ENCODE measurements around the gene SUPT6H. TPM values are rescaled to one million over a fixed set of nuclear protein-coding genes. Genes with fewer than 3 reads are reported as not detected.
"Not testable (repeated sequence)": the region's sequence is repeated elsewhere in the genome, so short reads cannot be mapped to it uniquely, and the experiment has no call there.

The SUPT6H gene
- total RNA-seq, 6 experiments from 2014 or later = 72.7 to 79.7 (median 74.0) TPM

DNA sequence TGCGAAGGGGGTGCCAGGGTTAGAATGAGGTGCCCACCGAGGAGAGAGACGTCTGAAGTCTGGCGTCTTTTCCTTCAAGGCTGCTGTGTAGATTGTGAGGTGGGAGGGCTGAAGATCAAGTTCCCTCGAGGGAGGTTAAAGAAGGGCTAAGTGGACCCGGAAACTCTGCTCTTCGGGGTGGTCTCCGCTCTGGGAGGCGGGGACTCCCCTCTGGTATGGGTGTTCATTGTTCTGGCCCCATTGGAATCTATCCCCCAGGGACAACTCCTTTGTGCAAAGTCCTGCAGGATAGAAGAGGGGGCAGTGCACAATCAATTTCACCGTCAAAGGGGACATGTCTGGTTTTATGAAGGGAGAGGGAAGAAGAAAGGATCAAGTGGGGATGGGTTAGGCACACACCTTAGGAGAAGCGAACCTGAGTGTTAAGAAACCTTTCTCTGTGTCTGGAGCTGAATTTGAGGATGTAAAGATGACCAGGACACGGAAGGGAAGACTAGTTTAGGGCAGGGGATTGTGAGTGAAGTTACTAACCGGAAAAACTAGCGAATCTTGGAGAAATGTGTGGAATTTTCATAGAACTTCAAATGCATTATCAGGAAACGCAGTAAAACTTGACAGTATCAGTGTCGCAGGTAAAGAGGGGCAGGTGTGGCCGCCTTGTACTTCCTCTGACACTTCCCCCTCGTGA, 56.5 kb downstream of the SUPT6H start:
- no peak for DNase-seq
- Mint-ChIP-seq H3K27me3 (ENCODE audit: insufficient read depth) (peaks cover 9% of the 10 kb centered on the region), H3K9me3 (peaks cover 8% of the 10 kb centered on the region; the same call in 1 of the 2 replicates), H3K27ac (peak overlapping the region; percentile 91), H3K4me3 (peak overlapping the region; percentile 88), H3K4me1 (ENCODE audit: low read depth) (peaks cover 61% of the 10 kb centered on the region), H3K36me3 (ENCODE audit: low read depth) (peaks cover 39% of the 10 kb centered on the region)
- TF ChIP-seq, protein P1, sequence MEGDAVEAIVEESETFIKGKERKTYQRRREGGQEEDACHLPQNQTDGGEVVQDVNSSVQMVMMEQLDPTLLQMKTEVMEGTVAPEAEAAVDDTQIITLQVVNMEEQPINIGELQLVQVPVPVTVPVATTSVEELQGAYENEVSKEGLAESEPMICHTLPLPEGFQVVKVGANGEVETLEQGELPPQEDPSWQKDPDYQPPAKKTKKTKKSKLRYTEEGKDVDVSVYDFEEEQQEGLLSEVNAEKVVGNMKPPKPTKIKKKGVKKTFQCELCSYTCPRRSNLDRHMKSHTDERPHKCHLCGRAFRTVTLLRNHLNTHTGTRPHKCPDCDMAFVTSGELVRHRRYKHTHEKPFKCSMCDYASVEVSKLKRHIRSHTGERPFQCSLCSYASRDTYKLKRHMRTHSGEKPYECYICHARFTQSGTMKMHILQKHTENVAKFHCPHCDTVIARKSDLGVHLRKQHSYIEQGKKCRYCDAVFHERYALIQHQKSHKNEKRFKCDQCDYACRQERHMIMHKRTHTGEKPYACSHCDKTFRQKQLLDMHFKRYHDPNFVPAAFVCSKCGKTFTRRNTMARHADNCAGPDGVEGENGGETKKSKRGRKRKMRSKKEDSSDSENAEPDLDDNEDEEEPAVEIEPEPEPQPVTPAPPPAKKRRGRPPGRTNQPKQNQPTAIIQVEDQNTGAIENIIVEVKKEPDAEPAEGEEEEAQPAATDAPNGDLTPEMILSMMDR (IDR thresholded peaks at IDR 0.05) = no peak

DNA sequence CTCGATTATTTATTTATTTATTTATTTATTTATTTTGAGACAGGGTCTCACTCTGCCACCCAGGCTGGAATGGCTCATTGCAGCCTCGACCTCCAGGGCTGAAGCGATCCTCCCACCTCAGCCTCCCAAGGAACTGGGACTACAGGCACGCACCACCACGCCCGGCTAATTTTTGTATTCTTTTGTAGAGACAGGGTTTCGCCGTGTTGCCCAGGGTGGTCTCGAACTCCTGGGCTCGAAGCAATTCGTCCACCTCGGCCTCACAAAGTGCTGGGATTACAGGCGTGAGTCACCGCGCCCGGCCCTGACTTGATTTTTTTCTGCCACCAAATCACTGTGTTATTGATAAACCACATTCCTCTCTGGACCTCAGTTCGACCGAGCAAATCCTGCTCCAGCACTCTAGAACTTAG, 57.0 kb downstream of the SUPT6H start:
- H3K27me3 Mint-ChIP-seq (ENCODE audit: insufficient read depth) = peaks cover 9% of the 10 kb centered on the region
- TF ChIP-seq, protein P1 (IDR thresholded peaks at IDR 0.05) = no peak
- peaks cover 8% of the 10 kb centered on the region; the same call in 1 of the 2 replicates for H3K9me3 Mint-ChIP-seq
- H3K4me3 Mint-ChIP-seq = peak overlapping the region; percentile 100
- DNase-seq = no peak
- peaks cover 37% of the 10 kb centered on the region for H3K36me3 Mint-ChIP-seq (ENCODE audit: low read depth)
- peak overlapping the region; percentile 91 for H3K27ac Mint-ChIP-seq
- peaks cover 66% of the 10 kb centered on the region for H3K4me1 Mint-ChIP-seq (ENCODE audit: low read depth)

DNA sequence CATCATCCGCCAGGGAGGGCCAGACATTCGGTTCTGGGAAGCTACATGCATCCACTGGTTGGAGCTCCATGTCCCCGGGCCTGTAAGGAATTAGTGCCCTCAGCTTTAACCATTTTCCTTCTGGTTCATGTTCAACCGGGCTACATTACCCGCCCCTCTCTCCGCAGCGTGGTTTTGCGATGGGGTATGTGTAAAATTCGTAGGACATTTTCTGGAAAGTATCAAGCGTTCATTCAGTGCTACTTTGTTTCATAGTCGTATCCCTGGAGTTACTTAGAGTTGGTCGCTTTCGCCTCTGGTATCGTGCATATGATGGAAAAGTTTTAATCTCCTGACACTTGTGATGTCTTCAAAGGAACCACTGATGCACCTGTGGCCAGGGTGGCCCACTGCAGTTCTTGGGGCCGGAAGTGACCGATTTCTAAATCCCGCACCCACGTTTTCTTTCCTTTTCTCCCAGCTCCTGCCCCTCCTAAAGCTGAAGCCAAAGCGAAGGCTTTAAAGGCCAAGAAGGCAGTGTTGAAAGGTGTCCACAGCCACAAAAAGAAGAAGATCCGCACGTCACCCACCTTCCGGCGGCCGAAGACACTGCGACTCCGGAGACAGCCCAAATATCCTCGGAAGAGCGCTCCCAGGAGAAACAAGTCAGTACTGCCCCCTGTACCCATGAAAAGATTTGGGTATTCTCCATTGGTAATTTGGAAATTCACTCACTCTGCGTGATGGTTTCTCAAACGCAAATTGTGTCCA, 58.4 kb downstream of the SUPT6H start:
- Mint-ChIP-seq H3K36me3 (ENCODE audit: low read depth) (peaks cover 37% of the 10 kb centered on the region), H3K4me3 (peak overlapping the region; percentile 100), H3K4me1 (ENCODE audit: low read depth) (peaks cover 77% of the 10 kb centered on the region), H3K27me3 (ENCODE audit: insufficient read depth) (peaks cover 15% of the 10 kb centered on the region), H3K27ac (peak overlapping the region; percentile 91), H3K9me3 (peaks cover 8% of the 10 kb centered on the region; the same call in 1 of the 2 replicates)
- TF ChIP-seq, protein P1 (IDR thresholded peaks at IDR 0.05) = peak; percentile 62
- DNase-seq = no peak

DNA sequence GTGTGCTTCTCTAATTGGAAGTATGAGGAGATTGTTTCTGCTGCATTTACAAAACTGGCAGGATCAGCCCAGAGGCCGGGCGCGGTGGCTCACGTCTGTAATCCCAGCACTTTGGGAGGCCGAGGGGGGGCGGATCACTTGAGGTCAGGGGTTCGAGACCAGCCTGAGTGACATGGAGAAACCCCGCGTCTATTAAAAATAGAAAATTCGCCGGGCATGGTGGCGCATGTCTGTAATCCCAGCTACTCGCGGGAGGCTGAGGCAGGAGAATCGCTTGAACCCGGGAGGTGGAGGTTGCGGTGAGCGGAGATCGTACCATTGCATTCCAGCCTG, 59.0 kb downstream of the SUPT6H start:
- H3K9me3 Mint-ChIP-seq, DNase-seq: not testable (repeated sequence)
- peaks cover 32% of the 10 kb centered on the region for H3K36me3 Mint-ChIP-seq (ENCODE audit: low read depth)
- H3K27me3 Mint-ChIP-seq (ENCODE audit: insufficient read depth) = peaks cover 20% of the 10 kb centered on the region
- peak overlapping the region; percentile 91 for H3K27ac Mint-ChIP-seq
- peak overlapping the region; percentile 100 for H3K4me3 Mint-ChIP-seq
- H3K4me1 Mint-ChIP-seq (ENCODE audit: low read depth) = peaks cover 75% of the 10 kb centered on the region

DNA sequence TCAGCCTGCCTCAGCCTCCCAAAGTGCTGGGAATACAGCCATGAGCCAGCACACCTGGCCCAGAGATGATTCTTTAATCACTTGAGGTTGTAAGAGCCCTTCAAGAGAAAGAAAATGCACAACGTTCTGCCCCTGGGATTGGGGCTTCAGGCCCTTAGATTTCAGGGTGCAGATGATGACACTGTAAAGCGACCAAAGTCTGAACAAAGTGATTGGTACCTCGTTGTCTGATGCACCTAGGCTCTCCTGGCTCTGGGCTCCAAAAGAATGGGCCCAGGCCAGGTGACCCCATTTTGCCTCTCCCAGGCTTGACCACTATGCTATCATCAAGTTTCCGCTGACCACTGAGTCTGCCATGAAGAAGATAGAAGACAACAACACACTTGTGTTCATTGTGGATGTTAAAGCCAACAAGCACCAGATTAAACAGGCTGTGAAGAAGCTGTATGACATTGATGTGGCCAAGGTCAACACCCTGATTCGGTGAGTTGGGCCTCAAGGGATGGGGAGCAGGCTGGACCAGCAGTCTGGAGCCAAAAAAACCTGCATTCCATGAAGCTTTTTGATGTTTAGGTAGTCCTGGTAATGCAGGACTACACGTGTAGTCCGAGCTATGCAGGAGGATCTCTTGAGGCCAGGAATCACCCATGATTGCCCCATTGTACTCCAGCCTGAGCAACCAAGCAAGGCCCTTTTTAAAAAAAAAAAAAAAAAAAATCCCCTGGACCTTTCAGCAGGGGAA, 60.6 kb downstream of the SUPT6H start:
- TF ChIP-seq, protein P1 (IDR thresholded peaks at IDR 0.05) = no peak
- H3K4me1 Mint-ChIP-seq (ENCODE audit: low read depth) = peaks cover 71% of the 10 kb centered on the region
- peaks cover 8% of the 10 kb centered on the region; the same call in 1 of the 2 replicates for H3K9me3 Mint-ChIP-seq
- DNase-seq = no peak
- peaks cover 32% of the 10 kb centered on the region for H3K36me3 Mint-ChIP-seq (ENCODE audit: low read depth)
- H3K27ac Mint-ChIP-seq = peak overlapping the region; percentile 96
- peak overlapping the region; percentile 100 for H3K4me3 Mint-ChIP-seq
- peaks cover 29% of the 10 kb centered on the region for H3K27me3 Mint-ChIP-seq (ENCODE audit: insufficient read depth)

Measured in HFFc6 (cell line).